ENCODE data around the gene EARS2. TPM values are rescaled to one million over a fixed set of nuclear protein-coding genes. Genes with fewer than 3 reads are reported as not detected.

Gene EARS2
- total and polyA plus RNA-seq, 2 of the 8 experiments (the other 6 are each of a cell fraction or from before 2014, with no cell fraction given) = 47.8 to 111 TPM

- no peak overlapping the region for H3K23ac ChIP-seq (ENCODE audit: insufficient read length)
- ChIA-PET POLR2A (ENCODE audit: partially characterized antibody) (interaction anchor here (0.7 to 1.6 kb wide), 3 partner anchors 13 to 26 kb away, joined by 3 to 4 read pairs (median 3); no protein-coding TSS in a partner anchor), CTCF (ENCODE audit: partially characterized antibody) (interaction anchor here (0.7 to 1.0 kb wide), 2 partner anchors 46 to 553 kb away, joined by 3 to 5 read pairs; no protein-coding TSS in a partner anchor)
- H4K20me1 ChIP-seq (replicated peaks in 1 of 2; ENCODE audit: control insufficient read depth in 1 of 2, insufficient read depth in 2 of 2, low read length in 2 of 2) = peaks cover 14 to 16% of the 10 kb centered on the region in 2 experiments
- no peak overlapping the region for H2BK12ac ChIP-seq (ENCODE audit: low read depth, low read length)
- TF ChIP-seq EGR1 (IDR thresholded peaks at IDR 0.05; ENCODE audit: borderline replicate concordance, low read depth, low read length) (no peak), ATF3 (IDR thresholded peaks at IDR 0.05; ENCODE audit: insufficient read depth, low read depth, low read length) (no peak), SP2 (IDR thresholded peaks at IDR 0.05; ENCODE audit: low read length) (no peak), ZNF274 (IDR thresholded peaks at IDR 0.05; ENCODE audit: borderline replicate concordance, extremely low read depth, low read length) (no peak), POLR2A (IDR thresholded peaks at IDR 0.05; ENCODE audit: control extremely low read depth in 1 of 2, low read depth in 2 of 2, low read length in 2 of 2) (no peak)
- no peak overlapping the region for H4K5ac ChIP-seq (ENCODE audit: insufficient read length, low read depth, low read length)
- H4K8ac ChIP-seq (ENCODE audit: extremely low read depth, insufficient read depth, low read length) = no peak overlapping the region
- H2AK5ac ChIP-seq (ENCODE audit: low read depth, low read length) = no peak overlapping the region
- H3K18ac ChIP-seq (ENCODE audit: extremely low read depth, low read length) = no peak overlapping the region
- no peak overlapping the region for H3K4me2 ChIP-seq (ENCODE audit: insufficient read depth in 1 of 2, low read depth in 2 of 2, low read length in 2 of 2)
- no peak overlapping the region for H3K27ac ChIP-seq (ENCODE audit: low read depth, low read length)
- H3K4me1 ChIP-seq (replicated peaks in 1 of 4; ENCODE audit: control insufficient read depth in 3 of 4, insufficient read depth in 4 of 4, low read length in 3 of 4) = no peaks in the 10 kb centered on the region
- H2AFZ ChIP-seq (ENCODE audit: low read length) = no peak overlapping the region
- no peak overlapping the region for H2BK15ac ChIP-seq (ENCODE audit: low read length)
- no peak overlapping the region for H3K14ac ChIP-seq (ENCODE audit: insufficient read length)
- peaks cover 60 to 90% (median 81%) of the 10 kb centered on the region in 4 experiments for H3K36me3 ChIP-seq (ENCODE audit: control insufficient read depth in 2 of 4, insufficient read depth in 4 of 4, low read length in 3 of 4)
- no peak overlapping the region for H2BK120ac ChIP-seq (replicated peaks; ENCODE audit: low read depth, low read length)
- H3K23me2 ChIP-seq (ENCODE audit: low read depth, low read length) = no peaks in the 10 kb centered on the region
- H2BK5ac ChIP-seq (ENCODE audit: low read depth, low read length) = no peak overlapping the region
- H4K91ac ChIP-seq (replicated peaks; ENCODE audit: insufficient read length, low read length) = no peak overlapping the region
- FAIRE-seq (no peak), DNase-seq (ENCODE audit: low read depth in 1 of 2, low spot score in 2 of 2) (no peak)
- H3K9me3 ChIP-seq (ENCODE audit: insufficient read depth in 2 of 2, low read depth in 1 of 2, low read length in 1 of 2) = no peaks in the 10 kb centered on the region
- no peak overlapping the region for H3K4me3 ChIP-seq (ENCODE audit: extremely low read depth in 1 of 4, insufficient read depth in 2 of 4, low read depth in 3 of 4, low read length in 4 of 4)
- WGBS, 2 experiments (ENCODE audit: extremely low coverage in 1 of 2, insufficient coverage in 1 of 2, insufficient read length in 1 of 2, insufficient replicate concordance in 2 of 2, low coverage in 1 of 2, low lambda C conversion rate in 2 of 2, missing lambda C conversion rate in 1 of 2) = 96% methylated on average over 14 of the region's 14 CpGs; no CpG with 5 or more reads in 1 of the 2 experiments
- no peak overlapping the region for H3K9ac ChIP-seq (replicated peaks in 1 of 4; ENCODE audit: extremely low read depth in 1 of 4, low read depth in 3 of 4, low read length in 3 of 4)
- no peak overlapping the region for H3K56ac ChIP-seq (replicated peaks; ENCODE audit: insufficient read length, low read depth, low read length)
- H3K79me2 ChIP-seq (ENCODE audit: control insufficient read depth in 1 of 2, insufficient read depth in 2 of 2, low read length in 2 of 2) = no peaks in the 10 kb centered on the region
- no peaks in the 10 kb centered on the region; the same call in 1 of the 2 replicates for H3K79me1 ChIP-seq (ENCODE audit: low read depth, low read length)
- H2BK20ac ChIP-seq (ENCODE audit: low read length) = no peak overlapping the region
- H3K27me3 ChIP-seq (replicated peaks in 1 of 4; ENCODE audit: control insufficient read depth in 3 of 4, extremely low read depth in 1 of 4, insufficient read depth in 3 of 4, low read length in 3 of 4) = no peaks in the 10 kb centered on the region
- no peak overlapping the region for H3K4ac ChIP-seq (replicated peaks; ENCODE audit: insufficient read length, low read depth, low read length)
Observed at GRCh38 chr16:23482778-23483177, 74.4 kb downstream of the EARS2 start.
